ENCODE results near the gene RNFT1. TPM values are rescaled to one million over a fixed set of nuclear protein-coding genes. Genes with fewer than 3 reads are reported as not detected.
"Not testable (repeated sequence)": the region's sequence is repeated elsewhere in the genome, so short reads cannot be mapped to it uniquely, and the experiment has no call there.

RNFT1 gene
- total RNA-seq, 1 donor from 2014 or later, result 20.5 TPM

DNA sequence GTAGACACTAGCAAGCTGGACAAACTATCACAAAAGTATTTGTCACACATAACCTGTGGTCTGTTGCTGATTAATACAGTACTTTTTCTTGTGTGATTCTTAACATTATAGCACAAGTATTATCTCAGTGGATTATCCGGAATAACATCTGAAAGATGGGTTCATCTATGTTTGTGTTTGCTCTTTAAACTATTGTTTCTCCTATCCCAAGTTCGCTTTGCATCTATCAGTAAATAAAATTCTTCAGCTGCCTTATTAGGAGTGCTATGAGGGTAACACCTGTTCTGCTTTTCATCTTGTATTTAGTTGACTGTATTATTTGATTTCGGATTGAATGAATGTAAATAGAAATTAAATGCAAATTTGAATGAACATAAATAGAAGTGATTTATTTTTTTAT lies 14.5 kb downstream of the RNFT1 start:
- H3K4me1 ChIP-seq, result no peaks in the 10 kb centered on the region
- no peaks in the 10 kb centered on the region for H3K4me1 Mint-ChIP-seq
- TF ChIP-seq EZH2 (IDR thresholded peaks at IDR 0.05), result no peak
- no peak overlapping the region for H3K4me2 ChIP-seq
- no peak overlapping the region for H3K4me3 ChIP-seq
- H3K79me2 ChIP-seq (ENCODE audit: low read depth), result no peaks in the 10 kb centered on the region
- H3K9me3 Mint-ChIP-seq, result no peaks in the 10 kb centered on the region
- H3K27me3 ChIP-seq, result no peaks in the 10 kb centered on the region
- peaks cover 13% of the 10 kb centered on the region for H3K36me3 Mint-ChIP-seq
- no peaks in the 10 kb centered on the region for H3K36me3 ChIP-seq
- H3K27ac Mint-ChIP-seq, result no peak overlapping the region
- H3K4me3 Mint-ChIP-seq, result no peak overlapping the region
- H3K9ac ChIP-seq, result no peak overlapping the region
- no peaks in the 10 kb centered on the region for H3K27me3 Mint-ChIP-seq (ENCODE audit: insufficient read depth, low read depth)
- H2AFZ ChIP-seq (replicated peaks), result no peak overlapping the region
- no peak overlapping the region for H3K27ac ChIP-seq
- no peak for DNase-seq (ENCODE audit: low spot score)
- no peaks in the 10 kb centered on the region for H4K20me1 ChIP-seq (ENCODE audit: low read depth)
- H3K9me3 ChIP-seq (ENCODE audit: low read depth), result no peaks in the 10 kb centered on the region
- peaks cover 17% of the 10 kb centered on the region for H3F3A ChIP-seq (ENCODE audit: low read depth)

DNA sequence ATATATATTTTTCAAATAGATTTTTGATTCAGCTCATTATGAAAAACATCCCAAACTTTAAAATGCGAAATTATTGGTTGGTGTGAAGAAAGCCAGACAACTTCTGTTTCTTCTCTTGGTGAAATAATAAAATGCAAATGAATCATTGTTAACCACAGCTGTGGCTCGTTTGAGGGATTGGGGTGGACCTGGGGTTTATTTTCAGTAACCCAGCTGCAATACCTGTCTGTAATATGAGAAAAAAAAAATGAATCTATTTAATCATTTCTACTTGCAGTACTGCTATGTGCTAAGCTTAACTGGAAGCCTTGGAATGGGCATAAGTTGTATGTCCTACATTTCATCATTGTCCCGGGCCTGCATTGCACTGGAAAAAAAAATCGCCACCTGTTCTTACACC lies 17.2 kb downstream of the RNFT1 start:
- not testable (repeated sequence) for H3K27ac Mint-ChIP-seq; H3K27me3 Mint-ChIP-seq (ENCODE audit: insufficient read depth, low read depth)

GRCh38 chr17:59946433-59946832 lies 18.1 kb downstream of the RNFT1 start:
- not testable (repeated sequence) for H3K27me3 ChIP-seq; H4K20me1 ChIP-seq (ENCODE audit: low read depth); H3K9me3 Mint-ChIP-seq

More for the DNA sequence above, 17.2 kb downstream of the RNFT1 start:
- H3K4me2 ChIP-seq; H2AFZ ChIP-seq (replicated peaks); H3K4me3 ChIP-seq; H3K79me2 ChIP-seq (ENCODE audit: low read depth); H3K27me3 ChIP-seq; DNase-seq (ENCODE audit: low spot score); H3K27ac ChIP-seq; H3K36me3 ChIP-seq; H3K9me3 ChIP-seq (ENCODE audit: low read depth); H3K4me1 ChIP-seq; H3K9ac ChIP-seq; H4K20me1 ChIP-seq (ENCODE audit: low read depth); H3K9me3 Mint-ChIP-seq; H3K4me1 Mint-ChIP-seq; H3K4me3 Mint-ChIP-seq: not testable (repeated sequence)
- peaks cover 14% of the 10 kb centered on the region for H3K36me3 Mint-ChIP-seq
- H3F3A ChIP-seq (ENCODE audit: low read depth), result peaks cover 17% of the 10 kb centered on the region

DNA sequence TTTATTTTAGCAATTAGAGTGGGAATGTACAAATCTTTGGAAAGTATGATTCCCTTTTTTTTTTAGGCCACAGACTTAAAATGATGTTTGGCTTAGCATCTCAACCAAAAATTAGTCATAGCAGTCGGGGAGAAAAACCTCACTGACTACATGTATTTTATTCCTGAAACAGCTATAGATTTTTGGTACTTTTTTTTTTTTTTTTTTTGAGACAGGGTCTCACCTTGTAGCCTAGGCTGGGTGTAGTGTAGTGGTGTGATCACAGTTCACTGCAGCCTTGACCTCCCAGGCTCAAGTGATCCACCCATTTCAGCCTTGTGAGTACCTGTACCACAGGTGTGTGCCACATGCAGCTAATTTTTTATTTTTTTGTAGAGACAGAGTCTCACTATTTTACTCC lies 23.4 kb downstream of the RNFT1 start:
- H3K4me3 ChIP-seq, result no peak overlapping the region

More at GRCh38 chr17:59946433-59946832, 18.1 kb downstream of the RNFT1 start:
- H3K27me3 Mint-ChIP-seq (ENCODE audit: insufficient read depth, low read depth); H3K9ac ChIP-seq; H3K36me3 ChIP-seq; H3K4me2 ChIP-seq; H3K9me3 ChIP-seq (ENCODE audit: low read depth); H3K4me3 ChIP-seq; H2AFZ ChIP-seq (replicated peaks); H3K4me1 ChIP-seq; H3K27ac Mint-ChIP-seq; H3K79me2 ChIP-seq (ENCODE audit: low read depth); H3K4me1 Mint-ChIP-seq; H3K4me3 Mint-ChIP-seq; DNase-seq (ENCODE audit: low spot score); H3K27ac ChIP-seq: not testable (repeated sequence)
- H3K36me3 Mint-ChIP-seq, result peaks cover 17% of the 10 kb centered on the region
- H3F3A ChIP-seq (ENCODE audit: low read depth), result peaks cover 10% of the 10 kb centered on the region

GRCh38 chr17:59940697-59941096 lies 23.8 kb downstream of the RNFT1 start:
- not testable (repeated sequence) for H3K9ac ChIP-seq; H3K4me3 ChIP-seq; H3K4me2 ChIP-seq; H3K4me1 ChIP-seq; H3F3A ChIP-seq (ENCODE audit: low read depth); H3K36me3 ChIP-seq; H2AFZ ChIP-seq (replicated peaks); H3K27ac Mint-ChIP-seq; H3K9me3 ChIP-seq (ENCODE audit: low read depth); H3K4me1 Mint-ChIP-seq; H4K20me1 ChIP-seq (ENCODE audit: low read depth); H3K27me3 ChIP-seq; H3K79me2 ChIP-seq (ENCODE audit: low read depth); DNase-seq (ENCODE audit: low spot score); H3K27me3 Mint-ChIP-seq (ENCODE audit: insufficient read depth, low read depth); H3K9me3 Mint-ChIP-seq; H3K27ac ChIP-seq; H3K4me3 Mint-ChIP-seq
- H3K36me3 Mint-ChIP-seq, result peaks cover 22% of the 10 kb centered on the region

More for the DNA sequence above, 23.4 kb downstream of the RNFT1 start:
- Histone ChIP-seq H3K4me1 (no peaks in the 10 kb centered on the region), H3K9ac (no peak overlapping the region), H3K4me2 (no peak overlapping the region), H3K79me2 (ENCODE audit: low read depth) (no peaks in the 10 kb centered on the region), H3K36me3 (no peaks in the 10 kb centered on the region), H3K27ac (no peak overlapping the region), H3K27me3 (no peaks in the 10 kb centered on the region), H2AFZ (replicated peaks) (no peak overlapping the region), H4K20me1 (ENCODE audit: low read depth) (no peaks in the 10 kb centered on the region), H3K9me3 (ENCODE audit: low read depth) (no peaks in the 10 kb centered on the region), H3F3A (ENCODE audit: low read depth) (no peaks in the 10 kb centered on the region)
- TF ChIP-seq EZH2phosphoT487 (IDR thresholded peaks at IDR 0.05) (no peak), EZH2 (IDR thresholded peaks at IDR 0.05) (no peak), CTCF (IDR thresholded peaks at IDR 0.05) (no peak)
- no peaks in the 10 kb centered on the region for H3K27me3 Mint-ChIP-seq (ENCODE audit: insufficient read depth, low read depth)
- no peak overlapping the region for H3K4me3 Mint-ChIP-seq
- H3K4me1 Mint-ChIP-seq, result no peaks in the 10 kb centered on the region
- no peaks in the 10 kb centered on the region for H3K9me3 Mint-ChIP-seq
- no peak overlapping the region for H3K27ac Mint-ChIP-seq
- H3K36me3 Mint-ChIP-seq, result peaks cover 23% of the 10 kb centered on the region
- no peak for DNase-seq (ENCODE audit: low spot score)

GRCh38 chr17:59933317-59933716 lies 31.2 kb downstream of the RNFT1 start:
- DNase-seq (ENCODE audit: low spot score); H3F3A ChIP-seq (ENCODE audit: low read depth); H3K27me3 Mint-ChIP-seq (ENCODE audit: insufficient read depth, low read depth); H3K27me3 ChIP-seq; H3K9me3 Mint-ChIP-seq; H3K4me1 ChIP-seq; H3K4me2 ChIP-seq; H3K4me1 Mint-ChIP-seq; H3K4me3 ChIP-seq; H3K27ac ChIP-seq; H3K4me3 Mint-ChIP-seq; H4K20me1 ChIP-seq (ENCODE audit: low read depth); H3K9ac ChIP-seq; H3K36me3 ChIP-seq; H2AFZ ChIP-seq (replicated peaks); H3K9me3 ChIP-seq (ENCODE audit: low read depth); H3K27ac Mint-ChIP-seq; H3K79me2 ChIP-seq (ENCODE audit: low read depth): not testable (repeated sequence)
- H3K36me3 Mint-ChIP-seq, result peaks cover 29% of the 10 kb centered on the region

DNA sequence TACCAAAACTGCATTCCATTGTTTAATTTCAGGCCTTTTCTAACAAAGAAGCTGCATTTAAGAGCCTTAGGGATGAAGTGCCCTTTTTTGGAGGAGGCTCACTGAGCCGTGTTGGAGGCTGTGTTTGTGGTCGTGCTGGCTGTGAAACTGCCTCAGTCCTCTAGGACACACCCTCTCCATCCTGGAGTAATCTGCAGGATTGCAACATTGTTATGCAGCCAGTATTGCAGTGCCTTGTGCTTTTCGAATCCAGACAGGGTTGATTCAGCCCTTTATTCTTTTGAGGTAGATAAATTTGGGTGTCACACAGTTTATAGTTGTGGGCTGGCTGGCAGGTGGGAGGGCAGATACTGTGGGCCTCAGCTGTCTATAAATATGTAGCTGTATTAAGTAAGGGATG lies 33.8 kb downstream of the RNFT1 start:
- H3K4me3 Mint-ChIP-seq; H3K27me3 Mint-ChIP-seq (ENCODE audit: insufficient read depth, low read depth); DNase-seq (ENCODE audit: low spot score); H3K4me3 ChIP-seq; H3K4me2 ChIP-seq; H3K79me2 ChIP-seq (ENCODE audit: low read depth); H3K4me1 ChIP-seq; H3K36me3 ChIP-seq; H3K4me1 Mint-ChIP-seq; H3K9me3 ChIP-seq (ENCODE audit: low read depth); H3K27ac Mint-ChIP-seq; H3K9me3 Mint-ChIP-seq; H3K27me3 ChIP-seq; H3K27ac ChIP-seq; H3K9ac ChIP-seq; H4K20me1 ChIP-seq (ENCODE audit: low read depth); H3F3A ChIP-seq (ENCODE audit: low read depth); H2AFZ ChIP-seq (replicated peaks): not testable (repeated sequence)
- peaks cover 25% of the 10 kb centered on the region for H3K36me3 Mint-ChIP-seq

All from neural progenitor cell (in vitro differentiated cells).